Spleen (tissue), 7 donors: ENCODE measurements around the gene PLCH1.

ENCODE experiments used
- CTCF ChIP-seq, 11 experiments: fragments of 200-600 bp in 7 of 11; fragments of 450-650 bp in 4 of 11; sonication (generic) in 4 of 11; IDR thresholded peaks in 8 of 11; conservative IDR thresholded peaks in 3 of 11; 1 replicate in 7 of 11; 2 replicates in 4 of 11; pipeline versions ENCODE4 v1.4.0 to v1.8.0; 2016 to 2021; ENCODE audit warnings: antibody characterized with exemption in 11 of 11, inconsistent platforms in 4 of 11, mild to moderate bottlenecking in 1 of 11
- POLR2AphosphoS5 ChIP-seq, 3 donors: sonication (generic); formaldehyde crosslinking; IDR thresholded peaks; one replicate each; pipeline ENCODE4 v1.5.1; 2017; ENCODE audit warnings: antibody characterized with exemption in 3 of 3
- donor health status: DM: no; HTN: no; CAD: no; lungs with moderate emphysema.
- donor health status: DM: no; HTN: no; CAD: no.
- donor health status: DM: no; HTN: no; CAD: no.

GRCh38 chr3:155629056-155629455 is 115.8 kb downstream of the PLCH1 start:
- TF ChIP-seq POLR2AphosphoS5 (IDR thresholded peaks at IDR 0.05) = no peak
- no peak for TF ChIP-seq CTCF (IDR thresholded peaks at IDR 0.05 in 8 of 11, conservative IDR thresholded peaks at IDR 0.05 in 3 of 11)
